Tibial artery (tissue), 4 donors: Measurements from ENCODE around the gene POU2F1.
"Not testable (repeated sequence)": the region's sequence is repeated elsewhere in the genome, so short reads cannot be mapped to it uniquely, and the experiment has no call there.

Source experiments
- DNase-seq, 2 donors: peaks; one replicate each; pipeline ENCODE4 v3.0.0-alpha.2; 2019
- H3K27ac ChIP-seq, 2 donors: fragments of 200-600 bp; sonication (generic) in 1 of 2; 1 replicate in 1 of 2; 2 replicates in 1 of 2; pipeline ENCODE4 v1.5.1; 2018 to 2019; ENCODE audit warnings: mild to moderate bottlenecking in 1 of 2
- H3K27me3 ChIP-seq, 2 donors: fragments of 200-600 bp; sonication (generic) in 1 of 2; one replicate each; pipeline versions ENCODE4 v1.5.1 to v1.6.0; 2016 to 2019
- H3K36me3 ChIP-seq, 3 donors: fragments of 200-600 bp; sonication (generic) in 2 of 3; one replicate each; pipeline ENCODE4 v1.5.1; 2016 to 2019; ENCODE audit warnings: mild to moderate bottlenecking in 2 of 3
- H3K4me1 ChIP-seq, 4 donors: fragments of 200-600 bp; sonication (generic) in 2 of 4; 1 replicate in 3 of 4; 2 replicates in 1 of 4; pipeline ENCODE4 v1.5.1; 2016 to 2019
- H3K4me3 ChIP-seq, 2 donors: fragments of 200-600 bp; sonication (generic) in 1 of 2; 1 replicate in 1 of 2; 2 replicates in 1 of 2; pipeline ENCODE4 v1.5.1; 2018 to 2019; ENCODE audit warnings: mild to moderate bottlenecking in 2 of 2
- H3K9me3 ChIP-seq, 3 donors: fragments of 200-600 bp; sonication (generic) in 1 of 3; one replicate each; pipeline ENCODE4 v1.5.1; 2016 to 2019
- CTCF ChIP-seq, 2 experiments: fragments of 200-600 bp in 1 of 2; fragments of 450-650 bp in 1 of 2; IDR thresholded peaks; one replicate each; pipeline ENCODE4 v1.5.1; 2017 to 2019; ENCODE audit warnings: antibody characterized with exemption in 2 of 2, mild to moderate bottlenecking in 1 of 2, moderate library complexity in 1 of 2
- intact Hi-C: fragments of 100-400 bp; cut with DNase I; formaldehyde crosslinking; loops from one replicate; pipeline ENCODE4 v1.15.0; 2023; ENCODE audit warnings: low total_unique reads

The POU2F1 gene

GRCh38 chr1:167305706-167306277 lies 85.1 kb downstream of the POU2F1 start:
- H3K4me3 ChIP-seq = no peak overlapping the region
- H3K9me3 ChIP-seq = no peaks in the 10 kb centered on the region
- H3K27ac ChIP-seq = no peak overlapping the region
- peaks cover 0 to 8% (median 0%) of the 10 kb centered on the region in 4 donors for H3K4me1 ChIP-seq
- intact Hi-C loops = no loop called here
- no peaks in the 10 kb centered on the region for H3K36me3 ChIP-seq
- TF ChIP-seq CTCF (IDR thresholded peaks at IDR 0.05) = no peak
- H3K27me3 ChIP-seq = no peaks in the 10 kb centered on the region
- no peak for DNase-seq

GRCh38 chr1:167310732-167311131 lies 90.0 kb downstream of the POU2F1 start:
- no peaks in the 10 kb centered on the region for H3K36me3 ChIP-seq
- no peak for DNase-seq
- H3K27me3 ChIP-seq = no peaks in the 10 kb centered on the region
- H3K27ac ChIP-seq = no peak overlapping the region
- peaks cover 0 to 3% (median 0%) of the 10 kb centered on the region in 4 donors for H3K4me1 ChIP-seq
- TF ChIP-seq CTCF (IDR thresholded peaks at IDR 0.05) = no peak
- no peak overlapping the region for H3K4me3 ChIP-seq
- H3K9me3 ChIP-seq = no peaks in the 10 kb centered on the region
- intact Hi-C loops = no loop called here

- Histone ChIP-seq H3K4me1 (no peaks in the 10 kb centered on the region), H3K4me3 (no peak overlapping the region), H3K27ac (no peak overlapping the region), H3K9me3 (peaks cover 0 to 11% (median 5%) of the 10 kb centered on the region in 3 donors), H3K36me3 (peaks cover 0 to 9% (median 8%) of the 10 kb centered on the region in 3 donors), H3K27me3 (no peaks in the 10 kb centered on the region)
- no peak for DNase-seq
- TF ChIP-seq CTCF (IDR thresholded peaks at IDR 0.05) = no peak
- intact Hi-C loops = no loop called here
Observed at GRCh38 chr1:167312871-167313270, 92.2 kb downstream of the POU2F1 start.

- peaks cover 9 to 20% (median 9%) of the 10 kb centered on the region in 3 donors for H3K36me3 ChIP-seq
- H3K9me3 ChIP-seq = peaks cover 0 to 22% (median 9%) of the 10 kb centered on the region in 3 donors
- no peaks in the 10 kb centered on the region for H3K27me3 ChIP-seq
- DNase-seq = no peak
- no peak overlapping the region for H3K27ac ChIP-seq
- TF ChIP-seq CTCF (IDR thresholded peaks at IDR 0.05) = no peak
- no peak overlapping the region for H3K4me3 ChIP-seq
- intact Hi-C loops = no loop called here
- H3K4me1 ChIP-seq = no peaks in the 10 kb centered on the region
Observed at GRCh38 chr1:167314671-167315070, 94.0 kb downstream of the POU2F1 start.

GRCh38 chr1:167317463-167317862 lies 96.8 kb downstream of the POU2F1 start:
- peaks cover 9 to 42% (median 32%) of the 10 kb centered on the region in 3 donors for H3K36me3 ChIP-seq
- no peak overlapping the region for H3K27ac ChIP-seq
- no peak overlapping the region for H3K4me3 ChIP-seq
- DNase-seq = no peak
- no peak for TF ChIP-seq CTCF (IDR thresholded peaks at IDR 0.05)
- no peaks in the 10 kb centered on the region for H3K4me1 ChIP-seq
- no peaks in the 10 kb centered on the region for H3K27me3 ChIP-seq
- H3K9me3 ChIP-seq = peaks cover 0 to 50% (median 24%) of the 10 kb centered on the region in 3 donors
- intact Hi-C loops = no loop called here

- peaks cover 0 to 64% (median 38%) of the 10 kb centered on the region in 3 donors for H3K9me3 ChIP-seq
- intact Hi-C loops, H3K4me1 ChIP-seq, DNase-seq, H3K27me3 ChIP-seq, H3K27ac ChIP-seq, H3K4me3 ChIP-seq: not testable (repeated sequence)
- H3K36me3 ChIP-seq = peaks cover 14 to 60% (median 47%) of the 10 kb centered on the region in 3 donors
Observed at GRCh38 chr1:167319206-167319605, 98.5 kb downstream of the POU2F1 start.
